Caco-2 (cell line): ENCODE measurements around the gene KLF13. TPM values are rescaled to one million over a fixed set of nuclear protein-coding genes. Genes with fewer than 3 reads are reported as not detected.

Source experiments
- BruUV-seq: library from RNA; stranded (reverse); fragments of 400-500 nt; replicated peaks from 2 replicates; lab custom pipeline; 2021; lab: Mats Ljungman, UMichigan
- CTCF ChIA-PET: fragments of 300-600 bp; sonication (Branson Sonifier 250); formaldehyde crosslinking; loops from one replicate; lab custom pipeline; 2022; ENCODE audit warnings: antibody characterized with exemption; lab: Charles Lee
- POLR2A ChIA-PET: fragments of 300-600 bp; sonication (Branson Sonifier 250); formaldehyde crosslinking; loops from one replicate; lab custom pipeline; 2022; ENCODE audit warnings: antibody characterized with exemption; lab: Charles Lee
- DNase-seq, 2 experiments: peaks; one replicate each; pipeline versions ENCODE4 v3.0.0 to v3.0.0-alpha.2; 2020 to 2022
- H3K27me3 ChIP-seq: replicated peaks from 2 replicates; pipeline ENCODE4 v1.6.0; 2011; ENCODE audit warnings: low read length; ENCODE audit not compliant: control insufficient read depth, insufficient read depth
- H3K36me3 ChIP-seq: 2 replicates; pipeline ENCODE4 v1.5.1; 2011; ENCODE audit warnings: low read length; ENCODE audit not compliant: control insufficient read depth, insufficient read depth
- H3K4me1 ChIP-seq: fragments of 250-450 bp; sonication (Bioruptor Pico); 2 replicates; pipeline ENCODE4 v1.5.1; 2020; ENCODE audit warnings: mild to moderate bottlenecking
- H3K4me3 ChIP-seq: 2 replicates; pipeline ENCODE4 v1.5.1; 2011; ENCODE audit warnings: low read depth, mild to moderate bottlenecking, control low read depth, low read length
- H3K9me3 ChIP-seq: fragments of 250-450 bp; sonication (Bioruptor Pico); 2 replicates; pipeline ENCODE4 v1.5.1; 2020; ENCODE audit warnings: mild to moderate bottlenecking, moderate library complexity
- H3K27ac Mint-ChIP-seq: one replicate; pipeline ENCODE4 v1.8.0; 2022; ENCODE audit warnings: mixed read lengths; ENCODE audit not compliant: unreplicated experiment
- H3K27me3 Mint-ChIP-seq: one replicate; pipeline ENCODE4 v1.8.0; 2022; ENCODE audit warnings: mixed read lengths; ENCODE audit not compliant: insufficient read depth, unreplicated experiment
- H3K36me3 Mint-ChIP-seq: one replicate; pipeline ENCODE4 v1.8.0; 2022; ENCODE audit warnings: mild to moderate bottlenecking, mixed read lengths; ENCODE audit not compliant: insufficient read depth, unreplicated experiment
- H3K4me1 Mint-ChIP-seq: one replicate; pipeline ENCODE4 v1.8.0; 2022; ENCODE audit warnings: low read depth, mixed read lengths; ENCODE audit not compliant: unreplicated experiment
- H3K4me3 Mint-ChIP-seq: one replicate; pipeline ENCODE4 v1.8.0; 2022; ENCODE audit warnings: mild to moderate bottlenecking, moderate library complexity, mixed read lengths; ENCODE audit not compliant: unreplicated experiment
- H3K9me3 Mint-ChIP-seq: one replicate; pipeline ENCODE4 v1.8.0; 2022; ENCODE audit warnings: mixed read lengths; ENCODE audit not compliant: unreplicated experiment
- intact Hi-C: fragments of 100-400 bp; cut with micrococcal nuclease; formaldehyde crosslinking; loops from one replicate; pipeline ENCODE4 v1.10.0; 2022; ENCODE audit not compliant: unreplicated experiment
- total RNA-seq: library from RNA; stranded (reverse); gene quantifications from 2 replicates; pipeline ENCODE4 v1.2.3, GENCODE V29; 2022
- TF ChIP-seq, protein P1 (sequence below), 2 experiments: fragments of 200-600 bp in 1 of 2; IDR thresholded peaks; 1 replicate in 1 of 2; 2 replicates in 1 of 2; pipeline versions ENCODE4 v1.5.1 to v1.8.0; 2011 to 2022; ENCODE audit warnings: antibody characterized with exemption in 1 of 2, control low read depth in 1 of 2, inconsistent platforms in 1 of 2, low read depth in 1 of 2, low read length in 1 of 2, mild to moderate bottlenecking in 1 of 2, moderate library complexity in 1 of 2; ENCODE audit not compliant: insufficient read depth in 1 of 2, severe bottlenecking in 1 of 2, unreplicated experiment in 1 of 2

KLF13 gene
- total RNA-seq, 1 experiment from 2014 or later: 18.8 TPM

DNA sequence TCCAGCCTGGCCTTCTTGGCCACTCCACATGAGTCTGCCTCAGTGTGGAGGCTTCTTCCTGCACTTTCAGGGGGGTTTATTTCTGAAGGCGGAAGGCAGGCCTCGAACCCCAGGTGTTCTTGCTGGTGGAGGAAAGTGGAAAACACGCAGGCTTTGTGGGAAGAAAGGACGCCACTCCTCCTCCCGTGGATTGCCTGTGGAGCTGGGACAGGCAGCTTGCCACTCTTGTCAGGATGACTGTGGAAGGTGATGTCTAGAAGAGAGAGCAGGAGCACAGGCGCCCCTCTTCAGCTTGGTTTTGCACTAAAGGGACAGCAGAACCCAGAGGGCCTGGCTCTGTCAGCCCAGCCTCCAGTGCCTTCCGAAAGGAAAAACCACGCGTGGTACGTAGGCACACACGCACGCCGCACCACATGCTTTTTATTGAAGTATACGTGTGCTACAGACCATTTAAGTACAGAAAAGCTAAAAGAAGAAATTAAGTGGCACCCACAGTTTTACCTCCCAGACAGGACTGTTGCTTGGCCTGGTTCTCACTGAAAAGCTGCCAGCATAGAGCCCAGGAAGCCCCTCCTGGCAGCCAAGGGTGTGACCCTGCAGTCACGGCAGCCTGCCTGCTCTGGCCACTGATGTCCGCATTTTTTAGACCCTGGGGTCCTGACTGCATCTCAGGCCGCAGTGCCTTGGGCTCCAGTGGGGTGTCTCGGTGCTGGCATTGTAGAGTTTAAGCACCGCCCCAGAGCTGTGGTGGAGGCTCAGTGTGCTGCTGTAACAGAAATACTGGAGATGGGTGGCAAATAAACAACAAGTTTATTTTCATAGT lies 21.6 kb downstream of the KLF13 start:
- ChIA-PET CTCF (no interaction called here), POLR2A (no interaction called here)
- no peaks in the 10 kb centered on the region for H3K27me3 ChIP-seq
- H3K4me1 ChIP-seq: peaks cover 20% of the 10 kb centered on the region
- H3K36me3 ChIP-seq: 0 out of 2 replicates have a peak, but pooled peaks cover 2% of the 10 kb centered on the region
- no peaks in the 10 kb centered on the region for H3K9me3 Mint-ChIP-seq
- no peak overlapping the region for H3K4me3 Mint-ChIP-seq
- no peaks in the 10 kb centered on the region for H3K27me3 Mint-ChIP-seq
- no peak overlapping the region for H3K27ac Mint-ChIP-seq
- TF ChIP-seq, protein P1, sequence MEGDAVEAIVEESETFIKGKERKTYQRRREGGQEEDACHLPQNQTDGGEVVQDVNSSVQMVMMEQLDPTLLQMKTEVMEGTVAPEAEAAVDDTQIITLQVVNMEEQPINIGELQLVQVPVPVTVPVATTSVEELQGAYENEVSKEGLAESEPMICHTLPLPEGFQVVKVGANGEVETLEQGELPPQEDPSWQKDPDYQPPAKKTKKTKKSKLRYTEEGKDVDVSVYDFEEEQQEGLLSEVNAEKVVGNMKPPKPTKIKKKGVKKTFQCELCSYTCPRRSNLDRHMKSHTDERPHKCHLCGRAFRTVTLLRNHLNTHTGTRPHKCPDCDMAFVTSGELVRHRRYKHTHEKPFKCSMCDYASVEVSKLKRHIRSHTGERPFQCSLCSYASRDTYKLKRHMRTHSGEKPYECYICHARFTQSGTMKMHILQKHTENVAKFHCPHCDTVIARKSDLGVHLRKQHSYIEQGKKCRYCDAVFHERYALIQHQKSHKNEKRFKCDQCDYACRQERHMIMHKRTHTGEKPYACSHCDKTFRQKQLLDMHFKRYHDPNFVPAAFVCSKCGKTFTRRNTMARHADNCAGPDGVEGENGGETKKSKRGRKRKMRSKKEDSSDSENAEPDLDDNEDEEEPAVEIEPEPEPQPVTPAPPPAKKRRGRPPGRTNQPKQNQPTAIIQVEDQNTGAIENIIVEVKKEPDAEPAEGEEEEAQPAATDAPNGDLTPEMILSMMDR (IDR thresholded peaks at IDR 0.05; ENCODE audit: insufficient read depth in 1 of 2, low read depth in 1 of 2, low read length in 1 of 2, severe bottlenecking in 1 of 2, unreplicated experiment in 1 of 2): no peak
- H3K36me3 Mint-ChIP-seq: no peaks in the 10 kb centered on the region
- H3K4me3 ChIP-seq: no peak overlapping the region
- no peaks in the 10 kb centered on the region for H3K4me1 Mint-ChIP-seq
- no peaks in the 10 kb centered on the region for H3K9me3 ChIP-seq
- BruUV-seq: no TSS peak
- intact Hi-C loops: no loop called here
- DNase-seq: no peak

DNA sequence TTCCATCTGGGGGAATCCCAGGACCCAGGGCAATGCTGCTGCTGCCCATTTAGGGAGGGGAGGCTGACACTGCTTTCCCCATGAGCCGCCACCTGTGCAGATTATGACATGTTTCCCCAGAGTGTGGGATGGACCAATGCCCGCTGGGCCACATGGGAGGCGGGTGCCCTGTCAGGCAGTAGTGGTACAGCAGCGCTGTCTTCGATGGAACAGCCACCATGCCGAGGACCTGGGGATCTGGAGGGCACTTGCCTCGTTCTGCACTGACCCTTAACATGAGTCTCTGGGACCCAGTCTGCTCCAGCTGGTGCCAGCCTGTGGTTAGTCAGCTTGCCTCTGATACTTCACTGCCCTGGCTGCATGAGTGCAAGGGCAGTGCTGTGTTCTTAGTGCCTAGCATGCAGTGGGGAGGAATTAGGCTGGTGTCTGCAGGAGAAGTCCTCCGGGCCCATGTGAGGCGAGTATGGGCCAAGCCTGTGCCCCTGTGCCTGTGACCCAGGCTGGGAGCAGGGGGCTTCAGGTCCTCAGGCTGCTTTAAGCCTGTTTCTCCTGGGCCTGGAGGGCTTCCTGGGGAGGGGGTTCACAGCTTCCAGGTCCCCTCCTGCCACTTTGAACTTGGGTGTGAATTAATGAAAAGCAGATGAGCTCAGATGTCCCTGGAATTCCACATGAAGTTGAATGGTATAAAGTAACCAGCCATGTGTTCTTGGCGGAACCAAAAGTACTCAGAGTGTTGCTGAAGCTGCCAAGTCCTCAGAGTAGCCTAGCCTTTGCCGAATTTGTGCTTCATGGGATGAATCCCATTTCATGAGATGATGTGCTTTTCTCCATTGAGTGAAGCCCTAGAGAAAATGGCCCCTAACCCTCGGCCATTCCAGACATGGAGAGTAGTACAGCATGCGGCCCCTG lies 22.9 kb downstream of the KLF13 start:
- no TSS peak for BruUV-seq
- no peak overlapping the region for H3K4me3 ChIP-seq
- CTCF ChIA-PET: no interaction called here
- no peaks in the 10 kb centered on the region for H3K27me3 Mint-ChIP-seq
- H3K9me3 ChIP-seq: no peaks in the 10 kb centered on the region
- intact Hi-C loops: no loop called here
- H3K4me3 Mint-ChIP-seq: no peak overlapping the region
- TF ChIP-seq, protein P1 (IDR thresholded peaks at IDR 0.05; ENCODE audit: insufficient read depth in 1 of 2, low read depth in 1 of 2, low read length in 1 of 2, severe bottlenecking in 1 of 2, unreplicated experiment in 1 of 2): no peak
- POLR2A ChIA-PET: no interaction called here
- H3K9me3 Mint-ChIP-seq: no peaks in the 10 kb centered on the region
- H3K36me3 ChIP-seq: peaks cover 3% of the 10 kb centered on the region
- no peak for DNase-seq
- no peaks in the 10 kb centered on the region for H3K27me3 ChIP-seq
- H3K36me3 Mint-ChIP-seq: no peaks in the 10 kb centered on the region
- H3K27ac Mint-ChIP-seq: no peak overlapping the region
- H3K4me1 ChIP-seq: peaks cover 19% of the 10 kb centered on the region
- H3K4me1 Mint-ChIP-seq: no peaks in the 10 kb centered on the region

DNA sequence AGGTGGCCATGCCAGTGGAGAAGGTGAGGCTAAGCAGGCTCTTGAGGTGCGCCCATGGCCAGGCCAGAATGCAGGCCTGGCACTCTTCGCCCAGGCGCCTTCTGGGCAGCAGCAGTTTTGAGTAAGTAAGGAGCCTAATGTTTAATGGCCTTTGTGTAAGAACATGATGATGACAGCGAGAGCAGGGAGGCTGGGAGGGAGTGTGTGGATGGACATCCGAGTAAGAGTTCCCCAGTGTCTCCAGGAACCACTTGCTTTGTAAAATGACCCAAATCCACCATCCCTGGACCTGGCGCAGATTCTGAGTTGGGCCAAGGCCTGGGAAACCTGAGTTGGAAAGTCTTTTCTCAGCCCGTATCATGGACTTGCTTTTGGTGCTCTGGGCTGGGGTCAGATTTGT lies 24.1 kb downstream of the KLF13 start:
- no peak for DNase-seq
- Histone ChIP-seq H3K9me3 (no peaks in the 10 kb centered on the region), H3K4me1 (peaks cover 12% of the 10 kb centered on the region), H3K36me3 (peaks cover 3% of the 10 kb centered on the region), H3K4me3 (no peak overlapping the region), H3K27me3 (no peaks in the 10 kb centered on the region)
- POLR2A ChIA-PET: no interaction called here
- no peak overlapping the region for H3K4me3 Mint-ChIP-seq
- CTCF ChIA-PET: no interaction called here
- TF ChIP-seq, protein P1 (IDR thresholded peaks at IDR 0.05; ENCODE audit: insufficient read depth in 1 of 2, low read depth in 1 of 2, low read length in 1 of 2, severe bottlenecking in 1 of 2, unreplicated experiment in 1 of 2): no peak
- no TSS peak for BruUV-seq
- intact Hi-C loops: no loop called here
- H3K9me3 Mint-ChIP-seq: no peaks in the 10 kb centered on the region
- no peak overlapping the region for H3K27ac Mint-ChIP-seq
- no peaks in the 10 kb centered on the region for H3K36me3 Mint-ChIP-seq
- no peaks in the 10 kb centered on the region for H3K27me3 Mint-ChIP-seq
- no peaks in the 10 kb centered on the region for H3K4me1 Mint-ChIP-seq
